Liver (tissue), 3 donors: ENCODE data around the gene ZNF584.

Experiments
- FOXA1 ChIP-seq: IDR thresholded peaks from 2 replicates; pipeline ENCODE4 v1.6.1; 2016; ENCODE audit warnings: antibody characterized with exemption
- JUND ChIP-seq, 2 donors: IDR thresholded peaks; 2 replicates each; pipeline ENCODE4 v1.6.1; 2016; ENCODE audit warnings: antibody characterized with exemption in 2 of 2
- TF ChIP-seq, protein P1 (sequence below): fragments of 150-350 bp; IDR thresholded peaks from 2 replicates; pipeline ENCODE4 v1.5.1; 2017; ENCODE audit warnings: improper control_type of control experiment, low read depth, low read length; ENCODE audit not compliant: missing input control
- donor health status: healthy.
- donor health status: healthy.

DNA sequence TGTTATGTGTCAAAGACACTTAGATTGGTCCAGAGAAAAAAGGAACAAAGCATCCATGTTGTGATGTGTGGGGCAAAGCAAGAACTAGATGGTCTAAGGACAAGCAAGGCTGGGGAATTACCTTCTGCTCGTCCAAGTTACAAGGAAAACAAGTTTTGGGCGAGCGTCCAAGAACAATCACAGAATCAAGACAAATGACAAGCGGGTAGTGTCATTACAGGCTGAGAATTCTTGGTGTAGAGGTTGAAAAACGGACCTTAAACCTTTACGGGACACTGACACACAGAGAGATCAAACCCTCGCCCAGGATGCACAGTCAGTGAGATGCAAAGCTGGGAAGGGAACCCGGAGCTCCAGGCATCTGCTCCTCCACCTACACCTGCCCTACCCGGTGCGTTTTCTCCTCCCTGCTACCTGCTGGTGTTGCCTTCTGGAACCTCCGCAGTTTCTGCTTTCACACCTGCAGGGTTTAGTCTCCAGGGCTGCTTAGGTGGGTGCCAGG is 42.5 kb downstream of the ZNF584 start:
- TF ChIP-seq JUND (IDR thresholded peaks at IDR 0.05) (no peak), FOXA1 (no peak)
- TF ChIP-seq, protein P1, sequence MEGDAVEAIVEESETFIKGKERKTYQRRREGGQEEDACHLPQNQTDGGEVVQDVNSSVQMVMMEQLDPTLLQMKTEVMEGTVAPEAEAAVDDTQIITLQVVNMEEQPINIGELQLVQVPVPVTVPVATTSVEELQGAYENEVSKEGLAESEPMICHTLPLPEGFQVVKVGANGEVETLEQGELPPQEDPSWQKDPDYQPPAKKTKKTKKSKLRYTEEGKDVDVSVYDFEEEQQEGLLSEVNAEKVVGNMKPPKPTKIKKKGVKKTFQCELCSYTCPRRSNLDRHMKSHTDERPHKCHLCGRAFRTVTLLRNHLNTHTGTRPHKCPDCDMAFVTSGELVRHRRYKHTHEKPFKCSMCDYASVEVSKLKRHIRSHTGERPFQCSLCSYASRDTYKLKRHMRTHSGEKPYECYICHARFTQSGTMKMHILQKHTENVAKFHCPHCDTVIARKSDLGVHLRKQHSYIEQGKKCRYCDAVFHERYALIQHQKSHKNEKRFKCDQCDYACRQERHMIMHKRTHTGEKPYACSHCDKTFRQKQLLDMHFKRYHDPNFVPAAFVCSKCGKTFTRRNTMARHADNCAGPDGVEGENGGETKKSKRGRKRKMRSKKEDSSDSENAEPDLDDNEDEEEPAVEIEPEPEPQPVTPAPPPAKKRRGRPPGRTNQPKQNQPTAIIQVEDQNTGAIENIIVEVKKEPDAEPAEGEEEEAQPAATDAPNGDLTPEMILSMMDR, result no peak
